ENCODE data around the gene AGAP1.

GRCh38 chr2:235845245-235845644 is 351.4 kb downstream of the AGAP1 start:
- TF ChIP-seq HMGXB4 (CRISPR knock-in tag; IDR thresholded peaks at IDR 0.05; ENCODE audit: borderline replicate concordance) (no peak), CTCF (IDR thresholded peaks at IDR 0.05) (no peak), MYC (IDR thresholded peaks at IDR 0.05; ENCODE audit: borderline replicate concordance, low read length) (no peak)

Data from A549 (cell line).